Thyroid gland (tissue), 4 donors: ENCODE data around the gene CIT. TPM values are rescaled to one million over a fixed set of nuclear protein-coding genes. Genes with fewer than 3 reads are reported as not detected.

ENCODE experiments used
- DNase-seq, 2 donors: peaks; one replicate each; pipeline ENCODE4 v3.0.0-alpha.2; 2019
- H3K27ac ChIP-seq, 3 donors: fragments of 200-600 bp; sonication (generic); 1 replicate in 2 of 3; 2 replicates in 1 of 3; pipeline ENCODE4 v1.5.1; 2016 to 2019; ENCODE audit warnings: mild to moderate bottlenecking in 1 of 3, moderate library complexity in 1 of 3
- H3K27me3 ChIP-seq: fragments of 200-600 bp; sonication (generic); one replicate; pipeline ENCODE4 v1.5.1; 2019
- H3K36me3 ChIP-seq, 2 donors: fragments of 200-600 bp; sonication (generic); one replicate each; pipeline ENCODE4 v1.5.1; 2016 to 2019
- H3K4me1 ChIP-seq, 2 donors: fragments of 200-600 bp; sonication (generic); one replicate each; pipeline ENCODE4 v1.5.1; 2017 to 2019
- H3K4me3 ChIP-seq, 3 donors: fragments of 200-600 bp; sonication (generic); replicated peaks in 1 of 3; 1 replicate in 2 of 3; 2 replicates in 1 of 3; pipeline ENCODE4 v1.5.1; 2016; ENCODE audit warnings: mild to moderate bottlenecking in 1 of 3
- H3K9me3 ChIP-seq: fragments of 200-600 bp; sonication (generic); one replicate; pipeline ENCODE4 v1.5.1; 2017
- CTCF ChIP-seq, 6 experiments: fragments of 200-600 bp in 3 of 6; fragments of 450-650 bp in 3 of 6; sonication (generic) in 3 of 6; IDR thresholded peaks; one replicate each; pipeline ENCODE4 v1.5.1; 2016 to 2019; ENCODE audit warnings: antibody characterized with exemption in 6 of 6, mild to moderate bottlenecking in 2 of 6, inconsistent platforms in 1 of 6, moderate library complexity in 1 of 6
- POLR2A ChIP-seq, 2 donors: fragments of 450-650 bp; IDR thresholded peaks; one replicate each; pipeline ENCODE4 v1.6.1; 2017; ENCODE audit warnings: antibody characterized with exemption in 2 of 2, mild to moderate bottlenecking in 2 of 2, moderate library complexity in 1 of 2
- WGBS, 2 donors: methylation state at CpG; one replicate each; pipeline ENCODE4 v1.1.5; 2017; 5-methylcytosine and 5-hydroxymethylcytosine counted together
- intact Hi-C: fragments of 100-400 bp; cut with DNase I; formaldehyde crosslinking; loops from one replicate; pipeline ENCODE4 v1.15.1; 2023
- total RNA-seq, 4 donors: library from RNA; depleted of rRNA; stranded (reverse); fragments of >200 nt; gene quantifications; one replicate each; pipeline ENCODE4 v1.2.3, GENCODE V29; 2016

Gene CIT
- total RNA-seq, 4 donors from 2014 or later = 1.8 to 9.1 (median 6.4) TPM

DNA sequence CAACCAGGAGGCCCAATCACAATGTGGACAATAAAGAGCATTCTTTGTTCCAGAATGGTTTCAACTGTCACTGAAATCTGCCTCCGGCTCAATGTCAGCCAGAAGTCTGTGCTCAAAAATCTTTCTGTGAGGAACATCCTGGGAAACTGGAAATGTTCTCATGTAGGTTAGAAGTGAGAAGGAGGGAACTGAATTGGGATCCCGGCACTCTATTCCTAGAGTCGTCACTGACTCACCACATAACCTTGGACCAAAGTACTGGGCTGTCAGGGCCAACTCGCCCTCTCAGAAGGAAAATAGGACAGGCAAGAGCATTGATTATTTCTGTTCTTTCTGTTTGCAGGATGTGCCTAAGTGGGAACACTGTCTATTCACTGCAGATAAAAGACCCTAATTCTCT lies 151.6 kb downstream of the CIT start:
- Histone ChIP-seq H3K9me3 (no peaks in the 10 kb centered on the region), H3K36me3 (no peaks in the 10 kb centered on the region), H3K4me1 (peaks cover 9 to 15% of the 10 kb centered on the region in 2 donors), H3K4me3 (no peak overlapping the region), H3K27me3 (no peaks in the 10 kb centered on the region), H3K27ac (no peak overlapping the region)
- TF ChIP-seq CTCF (IDR thresholded peaks at IDR 0.05) (no peak), POLR2A (IDR thresholded peaks at IDR 0.05) (no peak)
- intact Hi-C loops = no loop called here
- no peak for DNase-seq
- WGBS, 2 donors = 81 to 96% methylated on average over 4 of the region's 4 CpGs

- TF ChIP-seq POLR2A (IDR thresholded peaks at IDR 0.05) (no peak), CTCF (IDR thresholded peaks at IDR 0.05) (no peak)
- no peak overlapping the region for H3K4me3 ChIP-seq
- H3K36me3 ChIP-seq = no peaks in the 10 kb centered on the region
- no peaks in the 10 kb centered on the region for H3K27me3 ChIP-seq
- H3K9me3 ChIP-seq = no peaks in the 10 kb centered on the region
- no peak overlapping the region for H3K27ac ChIP-seq
- no peak for DNase-seq
- H3K4me1 ChIP-seq = peaks cover 5 to 20% of the 10 kb centered on the region in 2 donors
- intact Hi-C loops = no loop called here
- 97 to 98% methylated on average over 4 of the region's 4 CpGs for WGBS, 2 donors
Observed at GRCh38 chr12:119721306-119721705, 155.8 kb downstream of the CIT start.

GRCh38 chr12:119720349-119720748 lies 156.8 kb downstream of the CIT start:
- Histone ChIP-seq H3K4me1 (peaks cover 14 to 28% of the 10 kb centered on the region in 2 donors), H3K36me3 (no peaks in the 10 kb centered on the region), H3K9me3 (no peaks in the 10 kb centered on the region), H3K27me3 (no peaks in the 10 kb centered on the region), H3K27ac (no peak overlapping the region), H3K4me3 (no peak overlapping the region)
- intact Hi-C loops = no loop called here
- no peak for DNase-seq
- TF ChIP-seq POLR2A (IDR thresholded peaks at IDR 0.05) (no peak), CTCF (IDR thresholded peaks at IDR 0.05) (no peak)

DNA sequence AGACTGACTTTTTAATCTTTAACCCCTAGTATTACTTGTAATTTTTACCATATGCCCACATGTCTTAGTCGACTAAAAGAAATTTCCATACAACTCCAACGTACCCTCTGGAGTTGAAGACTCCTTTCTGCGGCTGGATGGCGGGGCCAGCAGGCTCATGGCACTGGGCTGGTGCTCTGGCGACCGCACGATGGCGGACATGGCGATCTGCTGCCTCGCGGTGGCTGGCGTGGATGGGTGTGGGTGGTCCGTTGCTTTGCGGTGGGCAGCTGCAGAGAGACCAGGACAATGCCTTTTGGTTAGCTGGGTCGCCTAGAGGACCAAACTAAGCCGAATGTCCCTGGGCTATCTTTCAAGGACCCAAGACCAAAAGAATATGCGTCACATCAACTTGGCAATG lies 159.0 kb downstream of the CIT start:
- H3K9me3 ChIP-seq = no peaks in the 10 kb centered on the region
- TF ChIP-seq POLR2A (IDR thresholded peaks at IDR 0.05) (no peak), CTCF (IDR thresholded peaks at IDR 0.05) (no peak)
- WGBS, 2 donors = 97 to 98% methylated on average over 17 of the region's 17 CpGs
- no peak for DNase-seq
- H3K27ac ChIP-seq = no peak overlapping the region
- no peaks in the 10 kb centered on the region for H3K27me3 ChIP-seq
- peaks cover 33 to 50% of the 10 kb centered on the region in 2 donors for H3K4me1 ChIP-seq
- H3K4me3 ChIP-seq = no peak overlapping the region
- intact Hi-C loops = no loop called here
- H3K36me3 ChIP-seq = no peaks in the 10 kb centered on the region

DNA sequence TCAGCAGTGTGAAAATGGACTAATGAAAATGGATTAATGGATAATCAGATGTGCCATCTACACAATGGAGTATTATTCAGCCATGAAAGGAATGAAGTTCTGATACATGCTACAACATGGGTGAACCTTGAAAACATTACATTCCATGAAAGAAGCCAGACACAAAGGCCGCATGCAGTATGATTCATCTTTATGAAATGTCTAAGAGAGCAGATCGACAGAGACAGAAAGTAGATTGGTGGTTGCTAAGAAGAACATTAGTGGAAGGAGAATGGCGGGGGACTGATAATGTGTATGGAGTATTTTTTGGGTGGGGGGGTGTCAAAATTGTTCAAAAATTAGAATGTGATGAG lies 161.9 kb downstream of the CIT start:
- peak overlapping the region; percentile 92 to 99 (median 92) for H3K27ac ChIP-seq
- no peak overlapping the region for H3K4me3 ChIP-seq
- WGBS, 2 donors = 96 to 97% methylated on average over 3 of the region's 3 CpGs
- DNase-seq = no peak
- H3K4me1 ChIP-seq = peaks cover 59 to 78% of the 10 kb centered on the region in 2 donors
- H3K9me3 ChIP-seq = no peaks in the 10 kb centered on the region
- intact Hi-C loops = no loop called here
- H3K27me3 ChIP-seq = no peaks in the 10 kb centered on the region
- no peaks in the 10 kb centered on the region for H3K36me3 ChIP-seq
- TF ChIP-seq POLR2A (IDR thresholded peaks at IDR 0.05) (no peak), CTCF (IDR thresholded peaks at IDR 0.05) (no peak)
